MM.1S (cell line): ENCODE measurements around the gene BTBD16.

Source experiments
- CTCF ChIP-seq: fragments of 300-600 bp; sonication (generic); IDR thresholded peaks from 2 replicates; pipeline ENCODE4 v1.5.1; 2016; ENCODE audit warnings: antibody characterized with exemption, low read length, mixed read lengths
- EZH2 ChIP-seq: fragments of 300-600 bp; sonication (generic); optimal IDR thresholded peaks from 2 replicates; pipeline ENCODE3; 2017; ENCODE audit warnings: low read depth, mild to moderate bottlenecking, antibody characterized with exemption, low read length, mixed read lengths

- TF ChIP-seq CTCF (no peak), EZH2 (no peak)
Observed at GRCh38 chr10:122352817-122353525, 81.9 kb downstream of the BTBD16 start.
